Measurements from ENCODE around the gene SLC44A4. TPM values are rescaled to one million over a fixed set of nuclear protein-coding genes. Genes with fewer than 3 reads are reported as not detected.

Gene SLC44A4
- total and polyA plus RNA-seq, 9 of the 15 experiments (the other 6 are each of a cell fraction or from before 2014, with no cell fraction given): 7.9 to 18.6 (median 11.2) TPM

DNA sequence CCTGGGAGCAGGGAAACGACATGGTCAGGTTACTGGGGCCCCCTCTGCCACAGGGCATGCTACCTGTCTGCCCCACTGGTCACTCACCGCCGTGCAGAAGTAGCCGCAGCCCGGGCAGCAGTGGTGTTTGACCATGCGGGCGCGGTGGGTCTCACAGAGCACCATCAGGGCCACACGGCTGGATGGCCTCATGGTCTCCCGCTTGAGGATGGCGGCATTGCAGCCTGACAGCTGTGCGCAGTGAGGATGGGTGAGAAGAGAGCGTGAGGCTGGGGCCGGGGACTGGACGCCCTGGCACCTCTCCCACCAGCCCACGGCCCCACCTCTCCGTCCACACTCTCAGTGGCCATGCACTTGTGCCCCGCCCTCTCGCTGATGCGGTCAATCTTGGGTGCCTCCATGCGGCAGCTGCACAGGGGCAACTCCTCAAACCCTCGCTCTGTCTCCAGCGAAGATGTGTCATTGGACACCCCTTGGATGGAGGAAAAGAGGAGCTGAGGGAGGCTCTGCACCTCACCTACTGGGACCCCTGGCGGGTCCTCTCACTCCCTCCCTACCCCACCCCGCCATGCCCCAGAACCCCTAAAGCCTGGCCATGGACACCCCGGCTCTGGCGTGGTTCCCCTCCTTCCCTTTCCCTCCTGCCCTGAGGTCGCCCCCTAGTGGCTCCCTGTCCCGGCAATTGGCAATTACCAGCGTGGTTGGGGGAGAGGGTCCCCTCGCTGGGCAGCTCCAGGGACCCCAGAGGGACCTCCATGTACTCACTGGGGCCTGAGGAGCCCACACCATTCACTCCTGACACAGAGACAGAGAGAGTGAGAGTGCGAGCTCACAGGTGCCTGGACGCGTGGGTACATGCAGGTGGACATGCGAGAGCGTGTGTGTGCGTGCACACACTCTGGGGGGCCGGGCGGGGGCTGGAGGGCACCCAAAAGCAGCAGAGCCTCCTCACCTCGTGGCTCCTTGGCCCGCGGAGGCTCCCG lies 9.8 kb upstream of the SLC44A4 start (continued):
- TF ChIP-seq ASH1L (IDR thresholded peaks at IDR 0.05; ENCODE audit: borderline replicate concordance, low read depth, partially characterized antibody) (no peak), ZC3H8 (IDR thresholded peaks at IDR 0.05) (no peak), ZNF395 (CRISPR knock-in tag; IDR thresholded peaks at IDR 0.05) (no peak), ZNF699 (CRISPR knock-in tag; IDR thresholded peaks at IDR 0.05; ENCODE audit: insufficient replicate concordance) (no peak), ZNF175 (CRISPR knock-in tag; IDR thresholded peaks at IDR 0.05; ENCODE audit: low read depth) (no peak)

GRCh38 chr6:31887173-31888007 lies 8.6 kb upstream of the SLC44A4 start:
- no peaks in the 10 kb centered on the region for H4K20me1 ChIP-seq (replicated peaks; ENCODE audit: control insufficient read depth, insufficient read depth, low read length)
- H3K27ac ChIP-seq (ENCODE audit: extremely low read depth, low read depth, low read length): no peak overlapping the region
- H3K9ac ChIP-seq (ENCODE audit: insufficient read depth in 1 of 2, low read depth in 2 of 2, low read length in 2 of 2): no peak overlapping the region; a peak in 1 of 4 replicates
- ATAC-seq (no peak), DNase-seq (ENCODE audit: extremely low read depth in 1 of 4, low spot score in 3 of 4) (no peak), FAIRE-seq (no peak)
- ChIA-PET CTCF (ENCODE audit: low intra/inter-chr PET ratio) (no interaction called here), POLR2A (interaction anchor here (1.6 kb wide), 1 partner anchor 13 kb away, joined by 5 read pairs; no protein-coding TSS in a partner anchor)
- no peak overlapping the region for H3K4me3 ChIP-seq
- H3K27me3 ChIP-seq (ENCODE audit: control insufficient read depth in 2 of 2, insufficient read depth in 2 of 2, low read length in 2 of 2): no peaks in the 10 kb centered on the region
- peaks cover 92% of the 10 kb centered on the region; the same call in 2 of the 3 replicates for H3K36me3 ChIP-seq (ENCODE audit: control insufficient read depth, insufficient read depth, low read length)
- TF ChIP-seq ZBTB1 (CRISPR knock-in tag; IDR thresholded peaks at IDR 0.05; ENCODE audit: borderline replicate concordance, low read depth) (no peak), WHSC1 (IDR thresholded peaks at IDR 0.05; ENCODE audit: low read length) (peak; percentile 12)
- no peaks in the 10 kb centered on the region for H3K79me2 ChIP-seq (ENCODE audit: control insufficient read depth, insufficient read depth, low read length)
- H3K4me2 ChIP-seq (ENCODE audit: insufficient read depth, low read length): no peak overlapping the region
- peaks cover 0 to 27% of the 10 kb centered on the region in 2 experiments; a peak in 1 of 5 replicates for H3K4me1 ChIP-seq (replicated peaks in 1 of 2; ENCODE audit: control insufficient read depth in 2 of 2, insufficient read depth in 2 of 2, low read length in 2 of 2)
- H3K9me3 ChIP-seq (replicated peaks; ENCODE audit: control insufficient read depth, insufficient read depth, low read depth, low read length): no peaks in the 10 kb centered on the region
- intact Hi-C loops (cut with micrococcal nuclease) (no loop called here), in situ Hi-C loops (cut with MboI) (no loop called here)
- 83% methylated on average over 13 of the region's 19 CpGs for WGBS (ENCODE audit: insufficient coverage, low coverage, missing lambda C conversion rate)
- no TSS peak for BruUV-seq (replicated peaks)
- no peak overlapping the region for H2AFZ ChIP-seq (ENCODE audit: low read depth, low read length)
- no peaks in the 10 kb centered on the region for H3K9me1 ChIP-seq (ENCODE audit: control insufficient read depth, insufficient read depth, low read length)
